Heart right ventricle (tissue), 16 donors: ENCODE data around the gene DPM3. TPM values are rescaled to one million over a fixed set of nuclear protein-coding genes. Genes with fewer than 3 reads are reported as not detected.

Source experiments
- ATAC-seq, 8 donors: fragments of 200-7000 bp; cut with Tn5 transposase; one replicate each; pipeline ENCODE4 v1.9.1; 2020; ENCODE audit warnings: mild to moderate bottlenecking in 8 of 8, moderate library complexity in 8 of 8, moderate number of reproducible peaks in 1 of 8
- DNase-seq, 2 donors: peaks; one replicate each; pipeline ENCODE4 v3.0.0-alpha.2; 2020
- H3K27ac ChIP-seq, 10 donors: fragments of 200-600 bp; sonication (generic) in 2 of 10; one replicate each; pipeline versions ENCODE4 v1.5.0 to v1.8.0; 2020 to 2022; ENCODE audit warnings: mild to moderate bottlenecking in 3 of 10
- H3K27me3 ChIP-seq, 7 donors: fragments of 200-600 bp; one replicate each; pipeline ENCODE4 v1.8.0; 2021 to 2022; ENCODE audit warnings: mild to moderate bottlenecking in 2 of 7
- H3K36me3 ChIP-seq, 9 donors: fragments of 200-600 bp; sonication (generic) in 1 of 9; one replicate each; pipeline versions ENCODE4 v1.5.0 to v1.8.0; 2020 to 2022; ENCODE audit warnings: mild to moderate bottlenecking in 2 of 9
- H3K4me1 ChIP-seq, 9 donors: fragments of 200-600 bp; sonication (generic) in 1 of 9; one replicate each; pipeline versions ENCODE4 v1.5.0 to v1.8.0; 2020 to 2022; ENCODE audit warnings: mild to moderate bottlenecking in 4 of 9
- H3K4me3 ChIP-seq, 10 donors: fragments of 200-600 bp; sonication (generic) in 2 of 10; one replicate each; pipeline versions ENCODE4 v1.5.0 to v1.8.0; 2020 to 2022; ENCODE audit warnings: mild to moderate bottlenecking in 7 of 10, moderate library complexity in 2 of 10
- H3K9me3 ChIP-seq, 11 donors: fragments of 200-600 bp in 10 of 11; sonication (generic) in 2 of 11; one replicate each; pipeline versions ENCODE4 v1.5.0 to v1.8.0; 2013 to 2022; ENCODE audit warnings: mild to moderate bottlenecking in 2 of 11, control low read depth in 1 of 11, moderate library complexity in 1 of 11
- CTCF ChIP-seq, 9 donors: fragments of 200-600 bp; sonication (generic) in 2 of 9; IDR thresholded peaks; one replicate each; pipeline versions ENCODE4 v1.5.0 to v1.8.0; 2021 to 2022; ENCODE audit warnings: antibody characterized with exemption in 9 of 9, mild to moderate bottlenecking in 5 of 9, moderate library complexity in 1 of 9
- WGBS, 2 donors: extraction: QIAGEN DNeasy Blood & Tissue Kit; methylation state at CpG; one replicate each; pipeline ENCODE4 v1.1.7; 2013; ENCODE audit warnings: inconsistent platforms in 1 of 2; 5-methylcytosine and 5-hydroxymethylcytosine counted together
- intact Hi-C, 10 donors: fragments of 100-400 bp; cut with DNase I; formaldehyde crosslinking; loops; one replicate each; pipeline versions ENCODE4 v1.11.1 to v1.14.2; 2022
- polyA plus RNA-seq, 2 donors: library from polyadenylated mRNA; stranded (reverse); fragments of 200-250 nt; gene quantifications; one replicate each; pipeline ENCODE4 v1.2.3, GENCODE V29; 2013
- total RNA-seq, 10 donors: library from RNA; stranded (reverse); fragmentation: NEBNext Ultra II Directional in 3 of 10; extraction: Animal tissue kit (Norgen Biotek cat#: 25700) in 3 of 10; gene quantifications; one replicate each; pipeline versions ENCODE4 v1.2.1 to v1.2.4, GENCODE V29; 2021 to 2023
- donor health status: Arrhythmogenic right ventricular cardiomyopathy.
- donor health status: ischemic (EF 13 %, LVEDD 7.1; RV severe dilation, severe dysfunction).
- donor health status: healthy with polysubstance abuse.
- donor health status: DM: no; HTN: yes; CAD: no.
- donor health status: DM: no; HTN: no; CAD: no.
- donor health status: ischemic (EF 25% LVEDD 6.9; RV normal size, moderate dysfunction).
- donor health status: ischemic (EF 25% LVEDD 5.7; RV mildly dilated, moderate dysfunction).
- donor health status: healthy.
- donor health status: DM: yes; HTN: yes; CAD: no.
- donor health status: Ischemic cardiomyopathy.
- donor health status: ischemic (EF 35%, LVEDD 5.7; RV mildly dilated, moderate dysfunction).
- donor health status: nonischemic (EF 11% LVEDD 7.7; RV severe dilation, severe dysfunction).
- donor health status: DM: yes; HTN: yes; CAD: no.
- donor health status: PGD.
- donor health status: ischemic (EF 29% LVEDD 5.4; RV normal size, mild dysfunction).
- donor health status: nonischemic (EF 23%, LVEDD 6.1; RV moderate dilation, normal function).

The DPM3 gene
- total and polyA plus RNA-seq, 12 donors, result 48.2 to 304 (median 54.3) TPM

- peaks cover 0 to 34% (median 16%) of the 10 kb centered on the region in 9 donors for H3K4me1 ChIP-seq
- no peak overlapping the region for H3K4me3 ChIP-seq
- peak overlapping the region in 3 of 10 donors; percentile 24 to 49 (median 32) for H3K27ac ChIP-seq
- no peaks in the 10 kb centered on the region for H3K9me3 ChIP-seq
- intact Hi-C loops, result no loop called here
- no peaks in the 10 kb centered on the region for H3K36me3 ChIP-seq
- TF ChIP-seq CTCF (IDR thresholded peaks at IDR 0.05), result no peak
- DNase-seq, result no peak
- 77 to 80% methylated on average over 7 of the region's 7 CpGs for WGBS, 2 donors
- H3K27me3 ChIP-seq, result no peaks in the 10 kb centered on the region
- ATAC-seq, result peak in 7 of 8 donors; percentile 46 to 81 (median 65)
These were observed 35.5 kb downstream of the DPM3 start for GRCh38 chr1:155104605-155105534.

GRCh38 chr1:155103325-155103724, 37.0 kb downstream of the DPM3 start:
- H3K9me3 ChIP-seq, result no peaks in the 10 kb centered on the region
- no peak for TF ChIP-seq CTCF (IDR thresholded peaks at IDR 0.05)
- no peaks in the 10 kb centered on the region for H3K36me3 ChIP-seq
- ATAC-seq, result no peak
- peaks cover 0 to 34% (median 16%) of the 10 kb centered on the region in 9 donors for H3K4me1 ChIP-seq
- 90 to 95% methylated on average over 9 of the region's 9 CpGs for WGBS, 2 donors
- H3K27ac ChIP-seq, result no peak overlapping the region
- intact Hi-C loops, result no loop called here
- no peak overlapping the region for H3K4me3 ChIP-seq
- no peak for DNase-seq
- peaks cover 0 to 5% (median 0%) of the 10 kb centered on the region in 7 donors for H3K27me3 ChIP-seq

GRCh38 chr1:155099331-155099730, 41.0 kb downstream of the DPM3 start:
- peaks cover 0 to 21% (median 6%) of the 10 kb centered on the region in 9 donors for H3K4me1 ChIP-seq
- 88 to 89% methylated on average over 7 of the region's 7 CpGs for WGBS, 2 donors
- H3K27me3 ChIP-seq, result peaks cover 0 to 8% (median 0%) of the 10 kb centered on the region in 7 donors
- ATAC-seq (no peak), DNase-seq (no peak)
- H3K36me3 ChIP-seq, result no peaks in the 10 kb centered on the region
- intact Hi-C loops, result no loop called here
- H3K9me3 ChIP-seq, result no peaks in the 10 kb centered on the region
- no peak overlapping the region for H3K27ac ChIP-seq
- no peak overlapping the region for H3K4me3 ChIP-seq
- no peak for TF ChIP-seq CTCF (IDR thresholded peaks at IDR 0.05)

- H3K4me1 ChIP-seq, result peaks cover 0 to 25% (median 19%) of the 10 kb centered on the region in 9 donors
- no peaks in the 10 kb centered on the region for H3K9me3 ChIP-seq
- peak overlapping the region in 1 of 10 donors; percentile 5 for H3K4me3 ChIP-seq
- DNase-seq, result no peak
- no peaks in the 10 kb centered on the region for H3K36me3 ChIP-seq
- TF ChIP-seq CTCF (IDR thresholded peaks at IDR 0.05), result peak in 1 of 9 donors; percentile 1
- 86 to 87% methylated on average over 2 of the region's 2 CpGs for WGBS, 2 donors
- peak in 1 of 8 donors; percentile 21 for ATAC-seq
- H3K27me3 ChIP-seq, result peaks cover 0 to 8% (median 0%) of the 10 kb centered on the region in 7 donors
- intact Hi-C loops, result loop anchor here in 9 of 10 donors (1.0 to 5.0 kb wide), 5 partner anchors 33 to 73 kb away; partner anchors contain the start of gene EFNA1 (in 6 of the 9)
- H3K27ac ChIP-seq, result peak overlapping the region in 8 of 10 donors; percentile 13 to 68 (median 40)
These were observed 45.7 kb downstream of the DPM3 start for GRCh38 chr1:155094622-155094948.
